ENCODE results near the gene RASGEF1B. TPM values are rescaled to one million over a fixed set of nuclear protein-coding genes. Genes with fewer than 3 reads are reported as not detected.
A peak's percentile ranks its signal among the peaks of the same experiment; 100 is the strongest.

RASGEF1B gene
- total RNA-seq, 1 donor from 2014 or later: 10.7 TPM

GRCh38 chr4:81466841-81467671 lies 4.7 kb downstream of the RASGEF1B start:
- no peak overlapping the region for H3K4me3 Mint-ChIP-seq (ENCODE audit: unreplicated experiment)
- peaks cover 2% of the 10 kb centered on the region for H3K27me3 Mint-ChIP-seq (ENCODE audit: unreplicated experiment)

GRCh38 chr4:81465406-81466340 lies 6.0 kb downstream of the RASGEF1B start:
- Mint-ChIP-seq H3K36me3 (ENCODE audit: low read depth, unreplicated experiment) (no peaks in the 10 kb centered on the region), H3K27ac (ENCODE audit: unreplicated experiment) (no peak overlapping the region), H3K4me3 (ENCODE audit: unreplicated experiment) (no peak overlapping the region), H3K4me1 (ENCODE audit: unreplicated experiment) (peaks cover 10% of the 10 kb centered on the region), H3K27me3 (ENCODE audit: unreplicated experiment) (no peaks in the 10 kb centered on the region), H3K9me3 (ENCODE audit: unreplicated experiment) (no peaks in the 10 kb centered on the region)
- TF ChIP-seq CTCF (IDR thresholded peaks at IDR 0.05; ENCODE audit: unreplicated experiment): no peak
- no peak for DNase-seq (ENCODE audit: low spot score)

More at GRCh38 chr4:81466841-81467671, 4.7 kb downstream of the RASGEF1B start:
- no peaks in the 10 kb centered on the region for H3K36me3 Mint-ChIP-seq (ENCODE audit: low read depth, unreplicated experiment)
- H3K27ac Mint-ChIP-seq (ENCODE audit: unreplicated experiment): no peak overlapping the region
- peaks cover 15% of the 10 kb centered on the region for H3K4me1 Mint-ChIP-seq (ENCODE audit: unreplicated experiment)
- TF ChIP-seq CTCF (IDR thresholded peaks at IDR 0.05; ENCODE audit: unreplicated experiment): peak; percentile 94
- peak; percentile 74 for DNase-seq (ENCODE audit: low spot score)
- no peaks in the 10 kb centered on the region for H3K9me3 Mint-ChIP-seq (ENCODE audit: unreplicated experiment)

GRCh38 chr4:81460834-81461233 lies 10.9 kb downstream of the RASGEF1B start:
- Mint-ChIP-seq H3K4me3 (ENCODE audit: unreplicated experiment) (no peak overlapping the region), H3K27ac (ENCODE audit: unreplicated experiment) (no peak overlapping the region), H3K36me3 (ENCODE audit: low read depth, unreplicated experiment) (peaks cover 9% of the 10 kb centered on the region), H3K9me3 (ENCODE audit: unreplicated experiment) (no peaks in the 10 kb centered on the region), H3K4me1 (ENCODE audit: unreplicated experiment) (no peaks in the 10 kb centered on the region), H3K27me3 (ENCODE audit: unreplicated experiment) (no peaks in the 10 kb centered on the region)
- DNase-seq (ENCODE audit: low spot score): no peak
- no peak for TF ChIP-seq CTCF (IDR thresholded peaks at IDR 0.05; ENCODE audit: unreplicated experiment)

DNA sequence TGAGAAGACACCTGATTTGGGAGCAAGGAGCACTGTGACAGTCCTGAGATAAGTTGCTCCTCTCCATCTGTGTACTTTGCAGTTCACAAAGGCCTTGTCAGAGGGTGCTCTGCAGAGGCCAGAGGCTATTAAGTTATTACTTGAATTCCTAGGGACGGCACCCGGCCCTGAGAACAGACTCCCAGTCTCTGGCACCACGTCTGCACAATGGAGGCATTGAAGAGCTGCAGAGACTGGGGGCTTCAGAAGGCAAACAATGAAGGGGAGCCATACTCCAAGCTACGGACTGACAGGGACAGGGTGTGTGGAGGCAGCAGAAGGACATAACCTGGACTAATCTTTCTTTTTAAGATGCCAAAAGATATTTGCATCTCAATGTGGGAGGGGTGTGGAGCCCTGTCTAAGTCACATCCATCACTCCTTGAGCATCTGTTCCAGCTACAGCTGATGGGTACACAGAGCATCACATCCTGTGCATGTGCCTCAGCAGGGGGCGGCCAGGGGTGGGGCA lies 11.5 kb downstream of the RASGEF1B start:
- H3K27me3 Mint-ChIP-seq (ENCODE audit: unreplicated experiment): no peaks in the 10 kb centered on the region
- peaks cover 10% of the 10 kb centered on the region for H3K36me3 Mint-ChIP-seq (ENCODE audit: low read depth, unreplicated experiment)
- H3K9me3 Mint-ChIP-seq (ENCODE audit: unreplicated experiment): no peaks in the 10 kb centered on the region
- no peak overlapping the region for H3K4me3 Mint-ChIP-seq (ENCODE audit: unreplicated experiment)
- TF ChIP-seq CTCF (IDR thresholded peaks at IDR 0.05; ENCODE audit: unreplicated experiment): no peak
- no peak for DNase-seq (ENCODE audit: low spot score)
- no peaks in the 10 kb centered on the region for H3K4me1 Mint-ChIP-seq (ENCODE audit: unreplicated experiment)
- no peak overlapping the region for H3K27ac Mint-ChIP-seq (ENCODE audit: unreplicated experiment)

Measured in endothelial cell (in vitro differentiated cells).